ENCODE results near the gene PPP3CA.

Gene PPP3CA

GRCh38 chr4:101127176-101127790 lies 220.0 kb downstream of the PPP3CA start:
- Histone ChIP-seq H3K4me1 (ENCODE audit: low read length) (no peaks in the 10 kb centered on the region), H3K9ac (ENCODE audit: low read length) (no peak overlapping the region), H3F3A (ENCODE audit: insufficient read depth, low read length) (no peaks in the 10 kb centered on the region), H3K27ac (ENCODE audit: low read length) (no peak overlapping the region), H3K4me3 (ENCODE audit: low read length) (no peak overlapping the region), H3K4me2 (ENCODE audit: low read depth, low read length) (no peak overlapping the region), H3K9me2 (replicated peaks; ENCODE audit: insufficient read depth, low read length) (no peaks in the 10 kb centered on the region), H3K9me3 (replicated peaks; ENCODE audit: insufficient read depth, low read length) (no peaks in the 10 kb centered on the region), H3K36me3 (replicated peaks; ENCODE audit: insufficient read depth, low read length) (no peaks in the 10 kb centered on the region), H3K27me3 (replicated peaks; ENCODE audit: insufficient read depth, low read length) (no peaks in the 10 kb centered on the region), H2AFZ (ENCODE audit: low read length) (no peak overlapping the region), H3K79me2 (ENCODE audit: low read length) (peaks cover 3% of the 10 kb centered on the region; the same call in 1 of the 2 replicates), H4K20me1 (ENCODE audit: insufficient read depth, low read length) (no peaks in the 10 kb centered on the region)
- no peak for DNase-seq
- no peak for TF ChIP-seq EZH2phosphoT487 (IDR thresholded peaks at IDR 0.05; ENCODE audit: low read length)
- no peak for TF ChIP-seq CTCF (IDR thresholded peaks at IDR 0.05; ENCODE audit: low read length)
- no peak for TF ChIP-seq EZH2 (optimal IDR thresholded peaks at IDR 0.05; ENCODE audit: low read depth, low read length)

- Histone ChIP-seq H3K4me2 (ENCODE audit: low read depth, low read length) (no peak overlapping the region), H2AFZ (ENCODE audit: low read length) (no peak overlapping the region), H3K36me3 (replicated peaks; ENCODE audit: insufficient read depth, low read length) (no peaks in the 10 kb centered on the region), H3K79me2 (ENCODE audit: low read length) (peaks cover 3% of the 10 kb centered on the region; the same call in 1 of the 2 replicates), H3K9ac (ENCODE audit: low read length) (no peak overlapping the region), H3F3A (ENCODE audit: insufficient read depth, low read length) (no peaks in the 10 kb centered on the region), H3K4me3 (ENCODE audit: low read length) (no peak overlapping the region), H4K20me1 (ENCODE audit: insufficient read depth, low read length) (no peaks in the 10 kb centered on the region), H3K9me2 (replicated peaks; ENCODE audit: insufficient read depth, low read length) (no peaks in the 10 kb centered on the region), H3K27me3 (replicated peaks; ENCODE audit: insufficient read depth, low read length) (no peaks in the 10 kb centered on the region), H3K4me1 (ENCODE audit: low read length) (no peaks in the 10 kb centered on the region), H3K9me3 (replicated peaks; ENCODE audit: insufficient read depth, low read length) (no peaks in the 10 kb centered on the region), H3K27ac (ENCODE audit: low read length) (no peak overlapping the region)
- DNase-seq: no peak
- no peak for TF ChIP-seq EZH2phosphoT487 (IDR thresholded peaks at IDR 0.05; ENCODE audit: low read length)
- no peak for TF ChIP-seq CTCF (IDR thresholded peaks at IDR 0.05; ENCODE audit: low read length)
- no peak for TF ChIP-seq EZH2 (optimal IDR thresholded peaks at IDR 0.05; ENCODE audit: low read depth, low read length)
Observed at GRCh38 chr4:101126059-101126458, 221.3 kb downstream of the PPP3CA start.

- DNase-seq: no peak
- no peak overlapping the region for H3K9ac ChIP-seq (ENCODE audit: low read length)
- H3K79me2 ChIP-seq (ENCODE audit: low read length): no peaks in the 10 kb centered on the region; the same call in 1 of the 2 replicates
- H3K4me1 ChIP-seq (ENCODE audit: low read length): no peaks in the 10 kb centered on the region
- no peaks in the 10 kb centered on the region for H3K36me3 ChIP-seq (replicated peaks; ENCODE audit: insufficient read depth, low read length)
- no peaks in the 10 kb centered on the region for H3K9me3 ChIP-seq (replicated peaks; ENCODE audit: insufficient read depth, low read length)
- H3K27ac ChIP-seq (ENCODE audit: low read length): no peak overlapping the region
- TF ChIP-seq EZH2phosphoT487 (IDR thresholded peaks at IDR 0.05; ENCODE audit: low read length) (no peak), EZH2 (optimal IDR thresholded peaks at IDR 0.05; ENCODE audit: low read depth, low read length) (no peak), CTCF (IDR thresholded peaks at IDR 0.05; ENCODE audit: low read length) (no peak)
- H3F3A ChIP-seq (ENCODE audit: insufficient read depth, low read length): no peaks in the 10 kb centered on the region
- H3K9me2 ChIP-seq (replicated peaks; ENCODE audit: insufficient read depth, low read length): no peaks in the 10 kb centered on the region
- H3K27me3 ChIP-seq (replicated peaks; ENCODE audit: insufficient read depth, low read length): no peaks in the 10 kb centered on the region
- no peaks in the 10 kb centered on the region for H4K20me1 ChIP-seq (ENCODE audit: insufficient read depth, low read length)
- H2AFZ ChIP-seq (ENCODE audit: low read length): no peak overlapping the region
- H3K4me2 ChIP-seq (ENCODE audit: low read depth, low read length): no peak overlapping the region
- H3K4me3 ChIP-seq (ENCODE audit: low read length): no peak overlapping the region
Observed at GRCh38 chr4:101125045-101125942, 222.0 kb downstream of the PPP3CA start.

Measured in MM.1S (cell line).